DMS53 treated with DMSO at 0.1 percent for 48 hours (cell line): ENCODE measurements around the gene PKD2L2.
"Not testable (repeated sequence)": the region's sequence is repeated elsewhere in the genome, so short reads cannot be mapped to it uniquely, and the experiment has no call there.

ENCODE experiments used
- DNase-seq: peaks from one replicate; lab custom pipeline; 2025; ENCODE audit not compliant: unreplicated experiment; lab: John Stamatoyannopoulos, UW

Gene PKD2L2

DNA sequence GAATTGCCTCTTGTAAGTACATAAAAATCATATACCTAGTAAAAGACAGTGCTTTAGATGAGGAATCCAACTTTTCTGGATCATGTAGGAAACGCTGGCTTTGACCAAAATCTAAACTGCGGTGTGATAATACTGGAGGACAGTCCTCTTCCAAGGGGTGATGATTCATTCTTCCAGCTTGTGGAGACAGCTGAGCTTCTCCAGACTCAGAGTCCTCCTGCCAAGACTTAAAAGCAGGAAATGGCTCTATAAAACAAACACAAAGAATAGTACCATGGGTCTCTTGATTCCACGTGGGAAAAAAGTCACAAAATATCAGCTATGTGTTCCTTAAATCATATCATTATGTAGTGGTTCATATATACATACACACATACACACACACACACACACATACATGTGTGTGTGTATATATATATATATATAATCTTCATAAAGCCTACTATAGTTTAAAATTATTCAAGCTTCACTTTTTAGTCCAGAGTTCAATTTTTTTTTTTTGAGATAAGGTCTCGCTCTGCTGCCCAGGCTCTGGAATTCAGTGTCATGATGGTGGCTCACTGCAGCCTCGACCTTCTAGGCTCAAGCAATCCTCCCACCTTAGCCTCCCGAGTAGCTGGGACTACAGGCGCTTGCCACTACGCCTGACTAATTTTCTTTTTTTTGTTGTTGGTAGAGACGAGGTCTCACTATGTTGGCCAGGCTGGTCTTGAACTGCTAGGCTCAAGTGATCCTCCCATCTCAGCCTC, 65.0 kb downstream of the PKD2L2 start:
- DNase-seq: peak; percentile 43

DNA sequence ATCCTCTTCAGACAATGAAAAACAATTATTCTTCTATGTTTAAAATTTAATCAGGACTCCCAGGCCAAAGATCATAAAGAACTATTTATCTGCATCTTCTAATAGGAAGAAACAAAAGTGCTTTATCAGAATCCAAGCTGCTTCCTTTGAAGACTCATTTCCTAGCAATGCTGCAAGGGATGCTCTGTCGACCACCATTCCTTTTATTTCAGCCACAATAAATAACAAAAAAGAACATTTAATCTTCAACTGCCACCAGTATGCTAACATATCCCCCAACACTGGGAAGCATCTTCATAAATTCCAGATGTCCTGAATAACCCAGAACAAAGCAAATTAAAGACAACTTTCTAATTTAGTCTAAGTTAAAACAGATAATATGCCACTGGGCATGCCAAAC, 68.7 kb downstream of the PKD2L2 start:
- DNase-seq: no peak

DNA sequence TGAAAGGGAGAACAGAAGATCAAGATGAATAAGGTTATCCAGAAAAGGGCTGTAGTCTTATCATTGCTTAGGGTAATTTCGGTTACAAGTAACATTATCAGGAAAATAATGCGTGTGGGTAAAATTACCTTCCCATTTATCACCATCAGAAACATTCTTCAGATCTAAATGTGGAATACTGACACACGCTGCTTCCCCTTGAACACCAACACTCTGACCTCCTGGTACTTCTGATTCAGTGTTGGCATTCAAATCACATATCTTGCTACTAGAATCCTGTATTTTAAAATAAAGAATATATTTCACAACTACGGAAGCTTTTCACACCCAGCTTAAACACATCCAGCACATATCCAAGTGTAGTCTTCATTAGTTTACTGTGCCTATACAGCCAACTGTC, 70.2 kb downstream of the PKD2L2 start:
- DNase-seq: no peak

DNA sequence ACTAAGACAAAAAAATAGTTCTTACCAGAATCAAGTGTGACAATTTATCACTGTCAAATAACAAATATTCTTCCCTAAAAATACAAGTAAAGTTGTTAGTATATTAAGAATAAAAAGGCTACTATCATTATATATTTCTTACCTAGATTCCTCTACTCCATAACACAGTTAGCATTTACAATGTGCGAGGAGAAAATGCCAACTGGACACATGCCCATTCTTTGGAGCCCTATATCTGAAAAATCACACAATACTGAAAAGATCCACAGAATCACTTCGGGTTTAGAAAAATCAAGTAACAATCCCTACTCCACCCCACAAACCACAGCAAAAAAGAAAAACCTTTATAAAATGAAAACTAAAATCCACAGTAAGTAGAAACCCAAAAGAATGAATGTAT, 70.9 kb downstream of the PKD2L2 start:
- no peak for DNase-seq

DNA sequence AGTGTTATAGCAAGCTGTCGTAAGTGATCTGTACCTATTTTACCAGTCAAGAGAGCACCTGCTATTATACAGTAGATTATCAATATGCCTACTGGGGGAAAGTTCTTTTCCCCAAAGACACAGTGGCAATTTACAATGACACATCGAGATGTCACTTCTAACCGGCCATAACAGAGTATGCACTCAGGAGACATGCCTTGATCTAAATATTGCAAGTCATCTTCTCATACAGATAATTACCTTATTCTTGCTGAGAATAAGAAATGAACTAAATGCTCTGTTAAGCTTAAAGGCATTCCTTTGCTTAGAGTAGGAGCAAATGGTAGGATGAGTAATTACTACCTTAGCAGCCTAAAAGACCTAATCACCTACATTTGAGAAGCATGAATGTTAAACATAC, 71.6 kb downstream of the PKD2L2 start:
- DNase-seq: no peak

DNA sequence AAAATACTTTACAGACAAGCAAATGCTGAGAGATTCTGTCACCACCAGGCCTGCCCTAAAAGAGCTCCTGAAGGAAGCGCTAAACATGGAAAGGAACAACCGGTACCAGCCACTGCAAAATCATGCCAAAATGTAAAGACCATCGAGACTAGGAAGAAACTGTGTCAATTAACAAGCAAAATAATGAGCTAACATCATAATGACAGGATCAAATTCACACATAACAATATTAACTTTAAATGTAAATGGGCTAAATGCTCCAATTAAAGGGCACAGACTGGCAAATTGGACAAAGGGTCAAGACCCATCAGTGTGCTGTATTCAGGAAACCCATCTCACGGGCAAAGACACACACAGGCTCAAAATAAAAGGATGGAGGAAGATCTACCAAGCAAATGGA, 81.1 kb downstream of the PKD2L2 start:
- DNase-seq: not testable (repeated sequence)

DNA sequence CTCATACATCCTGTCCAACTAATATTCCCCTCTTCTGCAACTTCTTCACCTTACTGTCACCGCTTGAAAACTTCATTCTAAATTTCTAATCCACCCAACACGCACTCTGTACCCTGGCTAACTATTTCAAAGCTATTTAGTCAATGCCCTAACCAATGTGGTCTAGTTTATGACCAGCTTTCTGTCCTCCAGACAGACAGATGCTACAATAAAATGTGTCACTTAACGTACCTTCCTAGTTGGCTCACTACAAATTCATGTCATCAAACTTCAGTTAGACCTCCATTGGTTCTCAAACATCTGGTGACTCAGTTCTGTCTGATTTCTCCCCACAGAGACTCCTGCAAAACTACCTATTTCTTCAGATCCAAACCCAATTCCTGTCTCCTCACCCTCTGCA, 86.0 kb downstream of the PKD2L2 start:
- no peak for DNase-seq

DNA sequence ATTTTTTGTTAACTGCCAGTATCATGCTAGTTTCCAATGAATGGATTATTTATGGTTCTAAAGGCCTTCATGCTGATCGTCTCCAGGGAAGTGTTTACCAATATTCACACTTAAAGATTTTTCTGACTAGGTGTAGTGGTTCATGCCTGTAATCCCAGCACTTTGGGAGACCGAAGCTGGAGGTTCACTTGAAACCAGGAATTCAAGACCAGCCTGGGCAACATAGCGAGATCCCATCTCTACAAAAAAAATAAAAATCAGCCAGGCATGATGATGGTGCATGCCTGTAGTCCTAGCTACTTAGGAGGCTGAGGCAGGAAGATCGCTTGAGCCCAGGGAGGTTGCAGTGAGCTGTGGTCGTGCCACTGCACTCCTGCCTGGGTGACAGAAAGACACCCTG, 100.2 kb downstream of the PKD2L2 start:
- no peak for DNase-seq
